SW 1271 (cell line): Measurements from ENCODE around the gene CEBPZ.
"Not testable (repeated sequence)": the region's sequence is repeated elsewhere in the genome, so short reads cannot be mapped to it uniquely, and the experiment has no call there.

ENCODE experiments used
- DNase-seq, 2 experiments: peaks; one replicate each; lab custom pipeline; 2025; lab: John Stamatoyannopoulos, UW

The CEBPZ gene, protein sequence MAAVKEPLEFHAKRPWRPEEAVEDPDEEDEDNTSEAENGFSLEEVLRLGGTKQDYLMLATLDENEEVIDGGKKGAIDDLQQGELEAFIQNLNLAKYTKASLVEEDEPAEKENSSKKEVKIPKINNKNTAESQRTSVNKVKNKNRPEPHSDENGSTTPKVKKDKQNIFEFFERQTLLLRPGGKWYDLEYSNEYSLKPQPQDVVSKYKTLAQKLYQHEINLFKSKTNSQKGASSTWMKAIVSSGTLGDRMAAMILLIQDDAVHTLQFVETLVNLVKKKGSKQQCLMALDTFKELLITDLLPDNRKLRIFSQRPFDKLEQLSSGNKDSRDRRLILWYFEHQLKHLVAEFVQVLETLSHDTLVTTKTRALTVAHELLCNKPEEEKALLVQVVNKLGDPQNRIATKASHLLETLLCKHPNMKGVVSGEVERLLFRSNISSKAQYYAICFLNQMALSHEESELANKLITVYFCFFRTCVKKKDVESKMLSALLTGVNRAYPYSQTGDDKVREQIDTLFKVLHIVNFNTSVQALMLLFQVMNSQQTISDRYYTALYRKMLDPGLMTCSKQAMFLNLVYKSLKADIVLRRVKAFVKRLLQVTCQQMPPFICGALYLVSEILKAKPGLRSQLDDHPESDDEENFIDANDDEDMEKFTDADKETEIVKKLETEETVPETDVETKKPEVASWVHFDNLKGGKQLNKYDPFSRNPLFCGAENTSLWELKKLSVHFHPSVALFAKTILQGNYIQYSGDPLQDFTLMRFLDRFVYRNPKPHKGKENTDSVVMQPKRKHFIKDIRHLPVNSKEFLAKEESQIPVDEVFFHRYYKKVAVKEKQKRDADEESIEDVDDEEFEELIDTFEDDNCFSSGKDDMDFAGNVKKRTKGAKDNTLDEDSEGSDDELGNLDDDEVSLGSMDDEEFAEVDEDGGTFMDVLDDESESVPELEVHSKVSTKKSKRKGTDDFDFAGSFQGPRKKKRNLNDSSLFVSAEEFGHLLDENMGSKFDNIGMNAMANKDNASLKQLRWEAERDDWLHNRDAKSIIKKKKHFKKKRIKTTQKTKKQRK

DNA sequence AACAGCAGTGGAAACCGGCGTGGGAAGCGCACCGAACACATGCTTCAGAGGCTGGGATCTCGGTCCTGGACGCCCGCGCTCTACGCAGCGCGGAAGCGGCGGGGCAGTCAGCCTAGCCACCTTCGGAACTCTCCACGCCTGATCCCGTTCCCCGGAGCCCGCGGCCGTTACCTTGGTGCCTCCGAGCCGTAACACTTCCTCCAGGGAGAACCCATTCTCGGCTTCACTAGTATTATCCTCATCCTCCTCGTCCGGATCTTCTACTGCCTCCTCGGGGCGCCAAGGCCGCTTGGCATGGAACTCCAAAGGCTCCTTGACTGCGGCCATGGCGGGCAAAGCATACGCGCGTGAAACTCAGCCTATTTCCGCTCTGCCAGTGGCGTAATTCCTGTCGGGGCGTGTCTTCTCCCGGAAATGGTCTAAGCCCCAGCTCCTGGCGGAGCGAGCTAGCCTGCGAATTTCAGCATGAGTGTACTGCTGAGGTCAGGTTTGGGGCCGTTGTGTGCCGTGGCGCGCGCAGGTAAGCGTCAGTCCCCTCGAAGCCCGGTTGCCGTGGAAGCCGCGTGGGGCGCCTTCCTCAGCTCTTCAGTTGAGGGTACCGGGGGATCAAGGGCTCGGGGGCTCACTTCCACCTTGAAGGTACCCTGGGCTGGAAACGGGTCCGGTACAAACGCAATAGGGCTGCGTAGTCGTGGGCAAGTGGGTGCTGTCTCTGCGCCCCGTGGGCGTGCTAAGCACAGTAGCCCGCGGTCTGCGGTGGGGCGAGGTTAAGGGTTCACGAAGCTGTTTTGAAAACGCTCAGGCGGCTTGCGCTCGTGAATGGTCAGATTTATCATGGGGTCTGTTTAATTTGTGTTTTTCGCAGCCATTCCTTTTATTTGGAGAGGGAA lies at the start of gene CEBPZ, which contains the start of gene NDUFAF7:
CEBPZ (minus strand) TSS at position 356 of the 890 bp plus-strand sequence; CDS start at position 327, 29 bp downstream.
NDUFAF7 (plus strand) TSS at position 418 of the 890 bp plus-strand sequence; CDS start at position 466, 48 bp downstream.
- peak; percentile 89 to 91 for DNase-seq

DNA sequence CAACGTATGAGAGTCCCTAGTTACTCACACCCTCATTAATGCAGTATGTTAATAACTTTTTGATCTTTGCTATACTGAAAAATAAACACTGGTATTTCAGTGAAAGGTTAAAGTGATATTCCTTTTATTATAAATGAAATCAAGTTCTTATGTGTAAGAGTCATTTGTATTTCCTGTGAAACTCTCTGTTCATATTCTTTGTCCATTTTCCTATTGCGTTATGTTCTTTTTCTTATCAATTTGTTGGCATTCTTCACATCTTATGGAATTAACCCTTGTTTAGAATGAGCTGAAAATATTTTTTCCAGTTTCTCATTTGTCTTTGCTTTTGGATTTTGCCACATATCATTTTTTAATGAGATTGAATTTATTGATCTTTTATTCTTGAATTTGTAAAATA lies 44.9 kb upstream of the CEBPZ start:
- no peak for DNase-seq

DNA sequence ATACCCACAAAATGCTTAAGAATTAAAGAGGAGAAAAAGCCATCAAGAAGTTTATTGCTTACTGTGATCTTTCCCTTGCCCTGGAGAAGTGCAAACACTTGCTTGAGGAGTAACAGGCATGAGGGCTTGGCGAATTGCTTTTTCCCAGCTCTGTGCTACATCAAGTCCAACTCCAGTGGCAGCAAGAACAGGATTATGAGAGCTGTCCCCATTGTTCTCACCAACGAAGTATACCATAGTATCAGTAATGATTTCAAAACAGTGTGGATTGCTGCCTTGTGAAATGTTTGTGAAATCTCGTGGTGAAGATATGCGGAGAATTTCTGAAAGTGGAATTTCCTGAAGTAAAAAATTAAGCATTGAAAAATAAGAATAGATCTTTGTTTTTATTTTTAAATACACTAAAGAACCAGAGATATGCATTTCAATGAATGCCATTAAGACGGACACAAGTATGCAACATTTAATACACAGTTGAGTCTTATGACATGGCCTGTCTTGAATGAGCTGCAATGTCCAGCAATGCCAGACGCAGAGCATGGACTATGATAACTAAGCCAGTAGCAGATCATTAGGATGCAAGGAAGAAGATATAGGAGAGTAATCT lies 43.1 kb upstream of the CEBPZ start:
- no peak for DNase-seq

DNA sequence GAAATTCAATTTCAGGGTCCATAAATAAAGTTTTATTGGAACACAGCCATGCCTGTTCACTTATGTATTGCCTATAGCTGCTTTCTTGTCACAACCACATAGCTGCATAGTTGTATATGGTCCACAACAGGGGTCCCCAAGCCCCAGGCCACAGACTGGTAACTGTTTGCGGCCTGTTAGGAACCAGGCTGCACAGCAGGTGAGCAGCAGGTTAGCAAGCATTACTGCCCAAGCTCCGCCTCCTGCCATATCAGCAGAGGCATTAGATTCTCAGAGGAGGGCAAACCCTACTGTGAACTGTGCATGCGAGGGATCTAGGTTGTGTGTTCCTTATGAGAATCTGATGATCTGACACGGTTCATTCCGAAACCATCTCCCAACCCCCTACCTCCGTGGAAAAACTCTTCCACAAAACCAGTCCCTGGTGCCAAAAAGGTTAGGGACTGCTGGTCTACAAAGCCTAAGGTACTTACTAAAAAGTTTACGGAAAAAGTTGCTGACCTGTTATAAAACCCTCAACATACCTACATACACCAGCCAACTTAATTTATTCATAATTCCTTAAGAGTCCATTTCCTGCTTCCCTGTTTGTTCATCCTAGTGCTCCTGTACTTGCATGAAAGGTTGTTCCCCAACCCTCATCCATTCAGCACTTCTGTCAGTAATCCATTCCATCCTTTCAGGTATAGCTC lies 40.1 kb upstream of the CEBPZ start:
- no peak for DNase-seq

DNA sequence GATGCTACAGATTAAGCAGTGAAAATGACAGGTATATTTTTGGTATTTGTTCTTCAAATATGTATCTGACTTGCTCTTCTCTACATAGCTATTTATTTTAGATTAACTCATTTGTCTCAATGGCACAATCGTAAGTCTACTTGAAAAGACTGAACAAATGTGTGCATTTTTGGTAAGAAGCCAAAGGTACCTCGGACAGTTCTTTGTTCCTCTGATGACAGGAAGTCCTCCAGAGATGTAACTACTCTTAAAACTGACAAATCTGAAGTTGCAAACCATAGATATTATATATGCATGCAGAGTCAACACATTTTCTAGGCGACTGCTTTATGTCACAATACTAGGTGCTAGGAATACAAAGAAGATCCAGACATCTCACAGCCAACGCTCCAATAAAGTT lies 36.7 kb upstream of the CEBPZ start:
- DNase-seq, result no peak

DNA sequence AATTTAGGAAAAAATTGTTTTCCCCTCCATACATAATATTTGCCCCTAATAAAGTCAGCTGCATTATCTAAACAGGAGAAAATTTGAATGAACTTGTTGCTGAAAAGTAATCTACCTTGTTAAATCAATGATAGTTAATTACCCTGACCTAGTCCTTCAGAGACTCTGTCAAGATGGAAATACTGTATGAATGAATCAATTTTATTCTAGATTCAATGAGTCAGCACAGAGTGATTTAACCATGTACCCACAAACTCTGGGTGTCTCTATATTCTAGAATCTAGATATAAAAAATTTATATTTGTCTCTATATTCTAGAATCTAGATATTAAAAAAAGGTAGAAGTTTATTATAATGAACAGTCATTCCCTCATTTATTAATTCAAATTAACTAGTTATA lies 36.3 kb upstream of the CEBPZ start:
- DNase-seq, result no peak

DNA sequence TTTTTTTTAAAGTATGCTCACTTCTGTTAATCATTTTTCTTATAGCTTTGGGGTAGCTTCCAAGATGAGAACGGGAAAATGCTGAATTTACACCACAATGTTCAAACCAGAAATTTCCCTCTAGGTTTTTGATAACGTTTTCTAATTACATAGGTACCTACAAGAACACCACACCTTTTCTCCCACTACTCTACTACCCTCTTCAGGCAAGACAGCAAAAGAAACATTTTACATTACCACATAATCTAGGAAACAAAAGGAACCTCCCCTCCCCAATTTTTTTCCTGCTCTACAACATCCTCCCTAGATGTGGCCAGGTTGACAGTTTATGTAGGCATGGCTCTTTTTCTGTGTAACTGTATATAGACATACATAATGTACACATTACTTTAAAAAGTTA lies 32.4 kb upstream of the CEBPZ start:
- DNase-seq, result no peak

DNA sequence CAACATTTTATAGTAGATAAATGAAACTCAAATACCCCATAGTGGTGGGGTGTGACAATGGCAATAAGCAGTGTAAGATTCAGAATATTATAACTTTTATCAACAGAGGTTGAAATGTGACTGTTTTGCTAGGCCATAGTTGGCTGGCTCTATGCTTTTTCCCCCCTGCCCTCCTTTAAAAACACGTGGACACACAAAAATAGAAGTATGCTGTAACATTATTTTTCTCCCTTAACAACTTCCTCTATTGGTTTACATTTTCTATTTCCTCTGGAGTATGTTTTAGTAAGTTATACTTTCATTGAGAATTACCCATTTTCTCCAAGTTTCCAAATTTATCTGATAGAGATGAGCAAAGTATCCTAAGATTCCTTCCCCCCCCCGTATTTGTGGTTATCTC lies 31.1 kb upstream of the CEBPZ start:
- no peak for DNase-seq

DNA sequence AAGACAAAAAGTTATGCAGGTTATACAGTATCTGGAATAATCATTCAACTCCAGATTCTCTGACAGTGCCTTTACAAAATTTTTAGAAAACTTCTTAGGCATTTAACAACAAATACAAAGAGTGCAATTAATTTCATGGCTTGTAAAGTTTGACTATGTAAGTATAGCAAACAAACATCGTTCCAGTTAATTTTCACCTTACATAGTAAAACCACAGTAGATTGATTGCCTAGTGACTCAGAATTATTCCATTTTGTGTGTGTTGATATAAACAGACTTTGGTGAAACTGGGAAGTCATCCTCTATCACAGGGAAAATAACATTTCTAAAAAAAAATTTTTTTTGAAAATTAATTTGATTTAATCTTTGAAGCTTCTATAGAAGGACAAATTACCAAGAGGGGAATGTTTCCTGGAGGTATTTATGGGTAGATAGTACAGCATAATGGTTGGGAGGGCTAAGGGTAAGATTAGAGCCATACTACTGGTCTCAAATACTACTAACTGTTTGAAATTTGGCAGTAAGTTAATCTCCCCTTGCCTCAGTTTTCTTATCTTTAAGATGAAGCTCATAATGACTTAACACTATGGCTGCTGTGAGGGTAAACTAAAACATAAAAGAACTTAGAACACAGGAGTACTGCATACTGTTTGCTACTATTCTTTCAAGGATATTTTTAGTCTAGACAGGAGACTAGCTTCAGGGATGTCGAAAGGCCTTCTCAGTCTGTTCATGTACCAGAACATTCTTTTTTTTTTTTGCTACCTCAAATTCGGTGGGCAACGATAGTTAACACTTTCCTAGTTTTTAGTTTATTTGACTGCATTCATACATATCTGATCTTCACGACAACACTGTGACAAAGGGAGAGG lies 19.7 kb upstream of the CEBPZ start:
- DNase-seq, result no peak

DNA sequence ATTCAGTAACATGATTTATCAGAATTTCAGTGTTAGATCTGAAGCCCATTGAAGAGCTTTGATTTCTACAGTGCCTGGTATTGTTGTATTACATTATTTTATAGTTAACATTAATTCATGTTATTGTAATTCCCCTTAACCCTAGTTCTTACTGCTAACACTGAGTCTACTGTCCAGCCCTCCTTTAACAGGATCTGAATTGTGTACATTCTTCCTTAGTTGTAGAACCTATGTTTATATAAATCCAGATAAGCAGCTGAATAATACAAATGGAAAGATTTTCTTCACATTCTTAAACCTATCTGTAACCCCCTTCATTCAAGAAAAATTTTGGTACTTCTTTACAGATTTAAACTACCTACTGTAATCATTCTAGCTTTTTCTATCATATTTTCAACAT lies 14.8 kb upstream of the CEBPZ start:
- no peak for DNase-seq

DNA sequence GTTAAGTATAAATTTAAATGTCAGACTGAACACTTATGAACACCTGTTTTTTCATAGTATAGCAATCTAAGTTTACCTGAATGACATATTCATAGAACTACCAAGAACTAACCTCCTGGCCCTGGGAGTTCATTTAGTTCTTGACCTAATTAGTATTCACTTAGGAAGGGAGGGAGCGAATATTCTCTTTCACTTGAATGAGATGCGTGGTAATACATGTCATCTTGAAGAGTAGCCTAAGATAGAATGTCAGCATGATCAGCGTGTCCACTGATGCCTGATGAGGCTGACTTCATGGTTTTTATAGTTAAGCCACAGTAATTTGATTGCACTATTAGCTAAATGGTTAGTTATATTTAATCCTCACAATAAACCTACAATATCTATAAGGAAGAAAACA lies 13.4 kb upstream of the CEBPZ start:
- DNase-seq, result no peak

DNA sequence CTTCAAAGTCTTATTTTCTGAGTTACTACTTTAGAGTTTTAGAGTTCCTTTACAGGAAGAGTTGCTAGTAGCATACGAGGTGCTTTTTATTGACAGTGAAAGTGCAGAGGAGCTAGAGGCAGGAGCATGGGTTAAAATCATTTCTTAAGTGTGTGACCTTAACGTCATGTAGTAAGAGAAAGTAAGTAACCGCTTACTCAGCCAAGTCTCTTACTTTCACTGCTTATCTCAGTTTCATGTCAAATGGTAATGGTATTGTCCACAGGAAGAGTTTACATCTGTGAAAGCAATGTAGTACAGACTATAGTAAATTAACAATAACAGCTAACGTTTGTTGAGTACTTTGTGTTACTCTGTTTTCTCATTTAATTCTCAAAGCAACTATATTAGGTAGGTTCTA lies 12.6 kb upstream of the CEBPZ start:
- DNase-seq, result no peak

DNA sequence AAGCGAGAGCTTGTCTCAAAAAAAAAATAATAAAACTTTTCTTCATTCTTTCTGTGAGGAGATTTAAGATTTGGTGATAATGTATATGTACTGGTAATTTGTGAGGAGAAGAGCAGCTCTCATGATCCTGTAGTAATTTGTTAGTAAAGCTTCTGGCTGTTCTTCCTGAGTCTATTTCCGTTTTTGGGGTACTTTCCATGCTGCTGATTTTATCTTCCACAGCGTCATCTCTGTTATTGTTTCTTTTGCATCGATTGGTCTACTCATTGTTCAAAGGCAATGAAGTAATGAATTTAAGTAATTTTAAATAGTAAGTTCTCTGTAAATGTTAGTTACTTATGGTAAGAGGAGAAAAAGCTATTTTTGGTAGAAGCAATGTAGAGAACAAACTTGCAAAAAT lies 12.0 kb upstream of the CEBPZ start:
- no peak for DNase-seq

DNA sequence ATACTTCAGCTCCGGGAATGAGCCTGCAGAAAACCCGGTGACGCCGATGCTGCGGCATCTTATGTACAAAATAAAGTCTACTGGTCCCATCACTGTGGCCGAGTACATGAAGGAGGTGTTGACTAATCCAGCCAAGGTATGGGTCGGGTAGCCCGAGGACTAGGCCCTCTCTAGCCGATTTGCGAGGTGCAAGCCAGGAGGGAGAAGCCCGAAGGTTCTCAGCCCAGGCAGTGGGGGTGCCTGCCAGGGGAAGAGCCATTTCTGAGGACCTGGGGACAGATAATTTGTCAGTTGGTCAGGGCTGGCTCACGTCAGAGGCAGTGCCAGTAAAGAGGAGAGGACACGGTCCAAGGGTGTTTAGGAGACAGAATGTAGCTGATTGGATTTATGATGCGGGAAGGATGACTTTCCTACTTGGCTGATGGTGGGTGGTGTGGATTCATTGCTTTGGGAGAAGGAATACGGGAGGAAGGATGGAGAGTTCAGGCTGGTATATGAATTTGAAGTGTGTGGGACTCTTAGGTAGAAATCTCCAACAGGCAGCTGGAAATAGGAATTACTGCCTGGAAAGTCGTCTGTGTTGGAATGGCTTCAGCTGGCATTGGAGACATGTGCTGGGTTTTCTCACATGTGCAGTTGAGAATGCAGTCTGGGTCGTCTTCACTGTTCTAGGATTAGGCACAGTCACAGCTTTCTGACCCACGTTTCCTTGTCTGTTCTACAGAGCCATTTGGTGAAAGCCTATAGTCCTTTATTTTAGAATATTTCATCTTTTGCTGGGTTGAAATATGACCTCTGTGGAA lies 936 bp upstream of the CEBPZ start:
- no peak for DNase-seq

DNA sequence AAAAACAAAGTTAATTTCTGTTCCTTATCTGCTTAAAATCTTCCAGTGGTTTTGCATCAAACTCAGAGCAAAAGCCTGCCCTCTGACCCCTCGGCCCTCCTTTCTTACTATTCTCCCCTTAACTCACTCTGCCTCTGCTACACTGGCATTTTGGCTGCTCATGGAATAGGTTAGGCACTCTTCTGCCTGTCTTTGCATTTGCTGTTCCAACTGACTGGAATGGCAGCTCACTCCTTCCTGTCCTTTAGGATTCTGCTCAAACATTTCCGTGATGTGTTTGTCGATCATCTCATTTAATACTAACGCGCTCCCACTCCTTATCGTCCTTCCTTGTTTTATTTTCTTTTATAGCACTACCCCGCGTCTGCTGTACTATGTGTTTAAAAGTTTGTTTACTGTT lies 815 bp downstream of the CEBPZ start:
- DNase-seq, result peak in 1 of 2 experiments; percentile 31

DNA sequence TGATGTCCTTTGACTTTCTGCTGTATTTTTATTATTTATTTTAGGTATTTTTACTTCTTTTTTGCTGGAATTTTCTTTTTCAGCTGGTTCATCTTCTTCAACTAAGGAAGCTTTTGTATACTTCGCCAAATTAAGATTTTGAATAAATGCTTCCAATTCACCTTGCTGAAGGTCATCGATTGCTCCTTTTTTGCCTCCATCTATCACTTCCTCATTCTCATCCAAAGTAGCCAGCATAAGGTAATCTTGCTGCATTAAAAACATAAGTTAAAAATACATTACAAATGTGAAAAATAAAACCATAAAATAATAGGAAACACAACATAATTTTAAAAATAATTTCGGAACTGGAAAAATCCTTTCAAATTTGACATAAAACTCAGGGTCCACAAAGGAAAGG lies 2.6 kb downstream of the CEBPZ start:
- no peak for DNase-seq

DNA sequence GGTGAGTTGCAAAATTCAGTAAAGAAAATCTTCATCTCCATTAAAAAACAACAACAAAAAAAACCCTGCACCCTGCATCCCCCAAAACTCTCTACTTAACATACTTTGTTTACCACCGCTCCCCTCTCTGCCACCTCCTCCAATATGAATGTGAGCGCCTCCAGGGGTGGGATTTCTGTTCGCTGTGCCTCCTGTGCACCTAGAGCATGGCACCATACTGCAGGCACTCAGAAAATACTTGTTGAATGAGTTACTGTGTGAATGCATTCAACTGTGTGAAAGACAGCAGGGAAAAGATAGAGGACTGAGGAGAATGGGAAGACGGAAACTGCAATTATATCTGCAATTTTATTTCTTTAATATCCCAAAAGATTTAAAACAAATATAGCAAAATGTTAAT lies 4.5 kb downstream of the CEBPZ start:
- no peak for DNase-seq

DNA sequence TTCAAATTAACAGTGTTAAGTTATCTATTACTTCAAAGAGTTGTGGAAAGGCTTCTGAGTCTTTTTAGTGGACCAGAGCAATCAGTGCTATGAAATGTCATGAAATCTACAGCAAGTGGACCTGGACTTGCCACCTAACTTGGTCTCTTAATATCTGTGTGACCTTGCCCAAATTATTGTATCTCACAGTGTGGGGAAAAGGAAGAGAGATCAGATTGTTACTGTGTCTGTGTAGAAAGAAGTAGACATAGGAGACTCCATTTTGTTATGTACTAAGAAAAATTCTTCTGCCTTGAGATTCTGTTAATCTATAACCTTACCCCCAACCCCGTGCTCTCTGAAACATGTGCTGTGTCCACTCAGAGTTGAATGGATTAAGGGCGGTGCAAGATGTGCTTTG lies 6.3 kb downstream of the CEBPZ start:
- DNase-seq, result not testable (repeated sequence)

DNA sequence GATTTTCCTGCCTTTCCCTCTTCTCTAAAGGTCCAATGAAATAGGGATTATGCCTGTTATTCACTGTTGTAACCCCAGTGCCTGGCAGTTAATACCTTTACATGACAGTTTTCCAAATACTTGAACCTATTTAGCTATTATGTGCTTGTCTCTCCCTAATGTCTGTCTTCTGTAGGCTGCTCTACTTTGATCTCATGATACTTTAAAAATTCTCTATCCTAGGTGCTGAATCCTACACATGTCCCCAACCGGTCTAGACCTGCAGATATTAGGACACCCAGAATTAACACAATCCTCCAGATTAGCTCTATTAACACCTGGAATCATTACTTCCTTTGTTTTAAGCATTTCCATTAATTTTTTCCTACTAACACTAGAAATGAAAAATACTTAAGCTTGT lies 7.3 kb downstream of the CEBPZ start:
- DNase-seq, result no peak
